HG03571 (cell line): Measurements from ENCODE around the gene MRGPRG.
"Not testable (repeated sequence)": the region's sequence is repeated elsewhere in the genome, so short reads cannot be mapped to it uniquely, and the experiment has no call there.

Experiments used
- ATAC-seq: cut with Tn5 transposase; IDR thresholded peaks from one replicate; pipeline ENCODE4 v1.9.1; 2021; ENCODE audit not compliant: unreplicated experiment

MRGPRG gene, protein sequence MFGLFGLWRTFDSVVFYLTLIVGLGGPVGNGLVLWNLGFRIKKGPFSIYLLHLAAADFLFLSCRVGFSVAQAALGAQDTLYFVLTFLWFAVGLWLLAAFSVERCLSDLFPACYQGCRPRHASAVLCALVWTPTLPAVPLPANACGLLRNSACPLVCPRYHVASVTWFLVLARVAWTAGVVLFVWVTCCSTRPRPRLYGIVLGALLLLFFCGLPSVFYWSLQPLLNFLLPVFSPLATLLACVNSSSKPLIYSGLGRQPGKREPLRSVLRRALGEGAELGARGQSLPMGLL

DNA sequence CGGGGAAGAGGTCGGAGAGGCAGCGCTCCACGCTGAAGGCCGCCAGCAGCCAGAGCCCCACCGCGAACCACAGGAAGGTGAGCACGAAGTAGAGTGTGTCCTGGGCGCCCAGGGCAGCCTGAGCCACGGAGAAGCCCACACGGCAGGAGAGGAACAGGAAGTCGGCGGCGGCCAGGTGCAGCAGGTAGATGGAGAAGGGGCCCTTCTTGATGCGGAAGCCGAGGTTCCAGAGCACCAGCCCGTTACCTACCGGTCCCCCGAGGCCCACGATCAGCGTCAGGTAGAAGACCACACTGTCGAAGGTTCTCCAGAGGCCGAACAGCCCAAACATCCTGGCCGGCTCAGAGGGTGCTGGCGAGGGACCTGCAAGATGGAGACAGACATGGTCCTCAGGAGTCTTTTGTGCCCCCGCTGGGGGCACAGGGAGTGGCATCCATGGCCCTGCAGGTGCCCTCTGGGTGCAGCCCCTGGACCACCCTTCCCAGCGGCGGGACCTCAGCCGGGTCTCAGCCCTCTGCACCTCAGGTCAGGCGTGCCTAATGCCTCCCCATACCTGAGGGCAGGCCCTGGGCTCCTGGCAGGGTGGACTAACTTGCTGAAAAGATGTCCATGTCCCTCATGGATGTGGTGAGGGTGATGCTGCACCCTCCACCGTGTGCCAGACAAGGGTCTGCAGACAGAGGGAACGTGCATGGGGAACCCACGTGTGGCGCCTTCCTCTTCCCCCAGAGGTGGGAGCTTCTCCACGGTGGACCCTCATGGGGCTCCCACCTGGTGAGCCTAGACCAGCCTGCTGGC lies at the start of gene MRGPRG:
Gene MRGPRG (minus strand): TSS at position 331 of the 798 bp plus-strand sequence. CDS start 0 bp downstream, at position 331.
- ATAC-seq, result no peak

DNA sequence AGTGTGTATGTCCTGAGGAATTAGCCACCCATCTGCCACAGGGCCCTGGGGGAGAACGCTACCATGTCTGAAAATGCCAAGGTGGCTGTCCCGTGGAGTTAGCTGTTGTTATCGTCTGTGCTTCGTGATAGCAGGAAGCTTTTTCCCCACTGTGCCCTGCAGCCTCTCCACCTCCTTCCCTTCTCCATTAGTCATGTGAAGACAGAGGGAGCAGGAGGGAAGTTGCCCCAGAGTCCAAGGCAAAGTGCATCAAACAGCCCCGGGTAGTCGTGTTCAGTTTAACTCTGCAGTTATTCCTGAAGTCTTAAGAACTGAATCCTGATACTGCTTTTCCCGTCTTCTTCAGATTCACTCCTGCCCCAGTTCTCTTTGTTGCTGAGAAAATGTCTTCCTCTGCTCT lies 43.9 kb upstream of the MRGPRG start:
- ATAC-seq, result not testable (repeated sequence)

DNA sequence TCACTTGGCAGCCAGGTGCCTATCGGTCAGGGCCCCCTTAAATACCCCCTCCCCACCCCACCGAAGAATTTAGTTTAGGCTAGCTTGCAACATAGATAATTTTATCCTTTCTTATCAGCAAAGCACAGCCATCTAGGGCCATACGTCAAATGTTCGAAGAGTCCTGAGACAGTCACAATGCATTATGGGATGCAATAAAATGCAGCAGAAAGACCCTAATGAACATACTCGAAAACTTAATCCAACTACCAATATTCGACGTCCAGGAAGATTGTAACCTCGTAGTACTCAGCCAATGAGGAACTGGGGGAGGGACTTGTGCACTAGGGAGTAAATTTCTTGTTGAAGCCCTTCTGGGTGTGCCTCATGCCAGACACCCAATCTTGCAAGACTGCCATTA lies 43.2 kb upstream of the MRGPRG start:
- ATAC-seq, result not testable (repeated sequence)

DNA sequence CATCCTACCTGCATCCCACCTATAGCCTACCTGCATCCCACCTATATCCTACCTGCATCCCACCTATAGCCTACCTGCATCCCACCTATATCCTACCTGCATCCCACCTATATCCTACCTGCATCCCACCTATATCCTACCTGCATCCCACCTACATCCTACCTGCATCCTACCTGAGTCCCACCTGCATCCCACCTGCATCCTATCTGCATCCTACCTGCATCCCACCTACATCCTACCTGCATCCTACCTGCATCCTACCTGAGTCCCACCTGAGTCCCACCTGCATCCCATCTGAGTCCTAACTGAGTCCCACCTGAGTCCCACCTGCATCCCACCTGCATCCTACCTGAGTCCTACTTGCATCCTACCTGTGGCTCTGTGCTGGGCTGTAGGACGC lies 38.9 kb upstream of the MRGPRG start:
- ATAC-seq, result not testable (repeated sequence)

DNA sequence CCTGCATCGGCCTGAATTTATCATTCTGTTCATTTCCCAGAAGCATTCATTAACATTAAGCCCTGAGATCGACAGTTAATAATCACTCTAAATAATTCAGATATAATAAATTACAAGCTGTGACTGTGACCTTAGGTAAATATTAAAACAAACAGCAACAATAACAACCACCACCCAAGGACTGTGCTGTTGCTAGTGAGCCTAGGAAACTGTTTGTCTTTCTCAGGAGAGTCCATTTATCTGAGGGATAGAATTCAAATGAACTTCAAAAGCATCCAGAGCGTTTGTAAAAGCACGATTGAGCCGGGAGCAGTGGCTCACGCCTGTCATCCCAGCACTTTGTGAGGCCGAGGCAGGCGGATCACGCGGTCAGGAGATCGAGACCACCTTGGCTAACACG lies 36.6 kb upstream of the MRGPRG start:
- not testable (repeated sequence) for ATAC-seq

DNA sequence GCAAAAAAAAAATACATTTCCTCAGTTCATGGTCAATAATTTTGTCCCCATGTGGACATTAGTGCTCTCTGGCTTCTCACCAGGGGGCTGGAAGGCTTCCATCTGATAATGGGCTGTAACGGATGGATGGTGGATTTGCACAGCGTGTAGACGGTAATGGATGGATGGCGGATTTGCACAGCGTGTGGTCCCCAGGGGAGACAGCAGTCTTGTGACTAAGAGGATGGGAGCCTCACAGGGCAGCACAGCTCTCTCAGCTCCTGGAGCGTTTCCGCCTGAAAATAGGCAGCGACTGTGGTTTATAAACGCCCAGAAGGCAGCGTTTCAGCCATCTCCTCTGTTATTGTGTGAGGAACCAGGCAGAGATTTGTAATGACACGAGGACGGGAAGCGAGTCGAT lies 36.2 kb upstream of the MRGPRG start:
- not testable (repeated sequence) for ATAC-seq

DNA sequence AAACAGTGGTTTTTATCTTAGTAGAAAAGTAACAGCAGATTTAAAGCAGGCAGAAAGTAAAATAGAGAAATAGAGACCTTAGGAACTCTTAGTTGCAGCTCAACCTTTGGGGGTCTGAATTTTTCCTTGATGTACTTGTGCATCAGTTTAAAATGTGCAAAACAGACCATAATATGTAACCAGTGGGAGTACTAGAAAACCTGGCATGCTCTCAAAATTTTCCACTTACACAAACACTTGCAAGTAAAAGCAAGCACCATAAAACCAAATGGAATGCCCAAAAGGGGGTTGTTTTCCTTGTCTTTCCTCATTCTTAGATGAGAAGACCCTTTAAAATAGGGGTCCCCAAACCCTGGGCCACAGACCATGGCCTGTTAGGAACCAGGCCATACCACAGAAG lies 26.5 kb upstream of the MRGPRG start:
- no peak for ATAC-seq

DNA sequence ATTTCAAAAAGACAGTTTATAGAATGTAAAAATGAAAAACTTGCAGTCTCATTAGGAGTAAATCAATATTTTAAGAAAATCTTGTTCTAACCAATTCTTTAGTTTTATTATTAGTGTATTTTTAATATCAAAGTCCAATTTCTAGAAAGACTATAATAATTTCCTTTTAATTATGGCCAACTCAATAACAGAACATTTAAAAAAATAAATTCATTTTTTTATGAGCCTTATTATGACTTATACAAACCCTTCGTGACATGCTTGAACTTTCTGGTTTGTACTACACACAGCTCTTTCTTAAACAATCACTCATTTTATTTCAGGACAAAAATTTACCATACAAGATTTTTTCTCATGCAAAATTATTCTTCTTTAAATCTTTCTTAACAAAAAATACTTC lies 25.3 kb upstream of the MRGPRG start:
- ATAC-seq, result no peak

DNA sequence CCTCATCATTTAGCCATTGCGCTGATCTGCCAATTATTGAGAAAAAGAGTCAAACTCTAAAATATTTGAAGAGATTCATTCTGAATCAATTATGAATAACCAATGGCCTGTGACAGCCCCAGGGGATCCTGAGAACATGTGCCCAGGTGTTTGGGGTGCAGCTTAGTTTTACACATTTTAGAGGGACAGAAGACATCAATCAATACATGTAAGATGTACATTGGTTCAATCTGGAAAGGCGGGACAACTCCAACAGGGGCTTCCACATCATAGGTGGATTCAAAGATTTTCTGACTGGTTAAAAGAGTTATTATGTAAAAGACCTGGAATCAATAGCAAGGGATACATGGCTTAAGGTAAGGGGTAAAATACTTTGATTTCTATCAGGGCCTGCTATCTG lies 18.5 kb upstream of the MRGPRG start:
- no peak for ATAC-seq

DNA sequence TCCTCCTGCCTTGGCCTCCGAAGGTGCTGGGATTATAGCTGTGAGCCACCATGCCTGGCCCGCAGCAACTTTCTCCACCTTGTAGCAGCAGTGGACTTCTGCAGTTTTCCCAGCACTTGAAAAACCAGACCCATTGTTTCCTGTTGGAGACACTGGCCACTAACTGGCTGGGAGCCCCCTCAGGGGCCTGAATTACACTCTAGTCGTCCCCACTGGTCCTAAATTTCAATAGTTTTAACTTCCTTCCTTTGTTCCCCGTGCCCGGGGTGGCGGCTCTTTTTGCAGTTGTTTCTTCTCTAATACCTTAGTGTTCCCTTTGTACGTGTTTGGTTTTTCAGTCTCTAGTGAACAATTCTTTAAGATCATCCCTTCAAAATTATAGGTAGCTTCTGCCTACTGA lies 16.2 kb upstream of the MRGPRG start:
- ATAC-seq, result no peak

DNA sequence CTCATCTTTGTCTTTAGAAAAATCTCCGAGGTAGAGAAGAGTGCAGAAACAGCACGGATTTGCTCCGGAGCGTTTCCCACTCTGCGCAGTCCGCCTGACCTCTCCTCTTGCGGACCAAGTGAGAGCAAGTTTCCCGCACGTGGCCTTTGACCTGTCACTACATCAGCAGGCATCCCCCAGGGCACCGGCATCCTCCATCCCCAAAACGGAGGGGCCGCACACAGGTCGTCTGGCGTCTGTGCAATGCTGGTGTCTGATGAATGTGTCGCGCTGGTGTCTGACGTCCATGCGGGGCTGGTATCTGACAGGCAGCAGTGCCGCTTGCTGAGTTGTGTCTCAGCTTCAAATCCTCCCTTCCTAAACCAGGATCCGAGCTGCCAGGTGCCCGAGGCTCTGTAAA lies 14.3 kb upstream of the MRGPRG start:
- no peak for ATAC-seq

DNA sequence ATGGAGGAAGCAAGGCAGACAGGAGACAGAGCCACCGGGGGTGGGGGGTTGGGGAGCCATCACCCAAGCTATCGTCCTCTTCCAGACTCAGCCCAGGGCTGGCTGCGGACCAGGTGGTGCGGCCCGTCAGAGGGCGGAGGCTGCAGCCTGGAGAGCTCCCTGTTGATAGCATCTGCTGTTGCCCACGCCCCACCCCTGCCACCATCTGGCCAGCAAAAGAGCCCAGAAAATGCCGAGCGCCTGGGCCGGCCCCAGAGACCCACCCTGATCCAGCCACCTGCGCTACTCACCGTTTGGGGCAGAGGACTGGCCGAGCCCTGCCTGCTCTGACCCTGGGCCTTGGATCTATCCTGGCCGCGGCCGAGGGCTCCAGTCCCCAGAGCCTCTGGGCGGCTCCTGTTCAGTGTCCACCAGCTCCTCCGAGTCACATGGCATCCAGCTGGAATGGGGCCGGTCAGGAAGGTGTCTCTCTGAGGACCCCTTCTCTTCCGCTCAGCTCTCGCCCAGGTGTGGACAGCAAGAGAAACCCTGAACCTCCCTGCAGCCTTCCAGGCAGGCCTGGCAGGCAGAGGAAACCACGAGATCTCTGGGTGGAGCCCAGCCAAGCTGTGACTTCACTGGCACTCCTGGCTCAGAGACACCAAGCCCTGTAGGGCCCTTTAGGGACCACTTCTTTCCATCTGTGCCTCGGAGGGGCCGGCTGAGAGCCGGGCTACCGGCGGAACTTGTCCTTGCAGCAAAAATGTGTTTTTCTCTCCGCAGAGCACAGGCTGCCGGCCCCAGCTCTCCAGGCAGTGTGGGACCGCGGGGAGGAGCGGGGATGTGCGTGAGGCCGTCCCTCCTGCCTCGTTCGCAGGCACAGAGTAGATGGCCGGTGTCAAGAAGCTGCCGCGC lies 13.5 kb upstream of the MRGPRG start, which contains the start of gene MRGPRE:
Gene MRGPRE (minus strand): TSS at position 567 of the 894 bp plus-strand sequence. CDS start 3,618 bp downstream, outside the sequence.
- ATAC-seq, result no peak

DNA sequence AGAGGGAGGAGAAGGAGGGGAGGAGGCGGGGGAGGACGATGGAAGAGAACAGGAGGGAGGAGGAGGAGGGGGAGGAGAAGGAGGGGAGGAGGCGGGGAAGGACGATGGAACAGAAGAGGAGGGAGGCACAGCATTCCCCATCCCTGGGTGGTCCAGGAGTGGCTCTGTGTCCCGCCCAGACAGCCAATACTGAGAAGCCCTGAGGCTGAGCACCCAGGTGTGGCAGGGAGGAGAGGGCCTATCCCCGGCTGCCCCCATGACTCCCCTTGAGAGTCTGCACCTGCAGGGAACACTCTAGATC lies 12.9 kb upstream of the MRGPRG start:
- ATAC-seq, result no peak

DNA sequence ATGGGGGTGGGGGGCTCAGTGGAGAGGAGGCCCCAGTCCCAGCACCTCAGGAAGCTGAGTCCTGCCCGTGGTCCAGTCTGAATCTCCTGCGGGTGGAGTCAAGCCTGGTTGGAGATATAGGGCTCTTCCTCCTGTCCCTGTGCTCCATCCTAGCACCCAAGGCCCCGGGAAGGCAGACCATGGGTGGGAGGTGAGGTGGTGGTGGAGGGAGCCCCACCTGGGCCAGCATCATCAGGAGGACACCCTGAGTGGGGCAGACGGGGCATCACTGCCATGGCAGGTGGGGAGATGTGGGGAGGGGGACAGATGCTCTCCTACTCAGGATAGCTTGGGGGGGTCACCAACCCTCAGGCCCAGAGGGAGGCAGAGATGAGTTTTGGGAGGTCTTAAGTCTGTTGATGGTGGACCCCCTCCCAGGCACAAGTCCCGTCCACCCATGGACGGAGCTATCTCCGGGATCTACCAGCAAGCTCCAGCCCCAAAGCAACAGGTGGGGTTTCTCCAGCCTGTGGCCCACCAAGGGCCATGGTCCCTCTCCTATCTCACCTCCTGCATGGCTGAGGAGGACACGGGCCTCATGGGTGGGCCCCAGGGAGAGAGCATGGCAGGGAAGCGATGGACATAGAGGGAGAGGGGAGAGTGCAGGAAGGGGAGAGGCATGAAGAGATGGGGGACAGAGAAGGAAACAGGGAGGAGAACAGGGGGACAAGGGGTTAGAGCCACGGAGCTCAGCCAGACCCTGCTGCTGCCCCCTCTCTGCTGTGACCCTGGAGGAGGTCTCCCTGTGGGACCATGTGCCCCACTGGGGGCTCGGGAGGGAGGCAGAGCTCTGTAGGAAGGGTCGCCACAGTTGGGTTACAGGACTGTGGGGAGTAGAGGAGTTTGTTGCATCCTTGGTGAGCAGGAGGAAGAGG lies 12.3 kb upstream of the MRGPRG start:
- no peak for ATAC-seq

DNA sequence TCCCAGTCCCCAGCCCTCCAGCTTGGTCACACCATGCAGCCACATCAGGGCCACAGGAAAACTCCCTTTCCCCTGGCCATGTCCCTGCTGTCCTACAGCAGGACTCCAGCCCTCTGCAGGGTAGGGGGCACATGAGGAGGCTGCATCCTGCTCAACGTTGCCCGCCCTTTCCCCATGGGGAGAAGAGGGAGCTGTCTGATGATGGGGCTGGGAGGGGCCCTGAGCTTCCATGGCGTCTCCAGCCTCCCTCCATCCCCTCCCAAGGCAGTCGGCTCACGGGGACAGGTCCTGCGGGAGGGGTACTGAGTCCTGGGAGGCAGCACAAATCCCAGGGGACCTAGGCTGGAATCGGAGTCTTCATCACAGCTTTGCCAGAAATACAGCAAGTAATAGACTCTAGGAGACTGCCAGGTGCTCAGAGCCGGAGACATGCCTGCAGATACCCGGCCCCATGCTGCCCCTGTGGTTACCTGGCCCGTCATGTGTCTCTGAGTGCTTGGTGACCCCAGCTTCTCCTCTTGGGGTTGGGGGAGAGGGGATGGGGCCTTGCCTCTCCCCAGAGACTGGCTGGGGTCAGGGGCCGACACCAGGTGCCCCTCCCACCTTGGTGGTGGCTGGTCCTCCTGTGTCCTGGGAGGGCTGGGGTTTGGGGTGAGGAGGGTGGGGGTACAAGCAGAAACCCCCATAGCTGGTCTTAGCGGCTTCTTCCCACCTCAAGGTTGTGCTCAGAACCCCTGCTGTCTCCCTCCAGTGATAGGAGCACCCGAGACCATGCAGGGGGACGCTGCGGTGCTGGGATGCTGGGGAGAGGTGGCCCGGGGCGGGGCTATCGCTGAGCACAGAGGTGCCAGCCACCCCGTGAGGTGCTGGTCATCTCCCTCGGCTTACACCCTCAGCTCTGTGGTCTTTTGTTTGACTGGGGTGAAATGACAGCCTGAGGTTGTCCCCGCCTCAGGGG lies 11.3 kb upstream of the MRGPRG start:
- ATAC-seq, result no peak

DNA sequence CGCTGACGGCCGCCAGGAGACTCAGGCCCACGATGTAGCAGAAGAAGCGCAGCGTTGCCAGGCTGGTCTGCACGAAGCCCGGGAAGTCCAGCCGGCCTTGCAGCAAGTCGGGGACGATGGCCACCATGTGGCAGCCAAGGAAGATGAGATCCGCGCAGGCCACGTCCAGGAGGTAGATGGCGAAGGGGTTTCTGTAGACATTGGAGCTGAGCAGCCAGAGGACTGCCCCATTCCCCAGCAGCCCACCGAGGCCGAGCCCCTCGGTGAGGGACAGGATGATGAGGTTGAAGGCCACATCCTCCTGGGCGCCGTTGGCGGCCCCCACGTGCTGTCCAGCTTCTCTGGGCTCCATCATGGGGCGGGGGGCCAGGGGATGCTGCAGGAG lies 9.8 kb upstream of the MRGPRG start:
- ATAC-seq, result no peak

DNA sequence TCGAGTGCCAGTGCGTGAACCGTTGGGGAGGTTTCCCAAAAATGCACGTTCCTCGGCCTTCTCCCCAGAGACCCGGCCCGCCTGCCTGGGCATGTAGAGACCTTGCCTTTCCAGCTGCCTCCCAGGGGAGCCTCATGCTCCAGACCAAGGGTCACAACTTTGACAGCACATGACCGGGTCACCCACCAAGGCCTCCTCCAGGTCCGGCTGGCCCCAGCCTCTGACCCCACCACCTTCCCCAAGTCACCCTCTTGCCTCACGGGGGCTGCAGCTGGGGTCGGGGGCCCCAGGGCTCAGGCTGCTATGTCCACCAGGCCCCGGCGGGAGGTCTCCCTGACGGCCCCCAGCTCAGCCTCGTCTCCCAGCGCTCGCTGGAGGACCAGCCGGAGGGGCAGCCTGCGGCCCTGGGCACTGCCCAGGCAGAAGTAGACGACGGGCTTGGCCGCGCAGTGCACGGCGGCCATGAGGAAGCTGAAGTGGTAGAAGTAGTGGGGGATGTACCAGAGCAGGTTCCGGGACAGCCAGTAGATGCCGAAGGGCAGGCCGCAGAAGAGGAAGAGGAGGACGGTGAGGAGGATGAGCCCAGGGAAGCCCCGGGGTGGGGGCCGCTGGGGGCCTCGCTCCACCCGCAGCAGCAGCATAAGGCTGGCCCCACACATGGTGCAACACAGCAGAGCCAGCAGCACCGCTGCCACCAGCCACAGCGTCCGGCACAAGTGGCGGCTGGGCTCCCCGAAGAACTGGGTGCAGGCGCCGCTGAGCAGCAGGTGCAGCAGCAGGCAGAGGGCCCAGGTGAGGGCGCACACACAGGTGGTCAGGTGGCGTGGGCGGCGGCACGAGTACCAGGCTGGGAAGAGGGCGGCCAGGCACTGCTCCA lies 9.2 kb upstream of the MRGPRG start:
- no peak for ATAC-seq

DNA sequence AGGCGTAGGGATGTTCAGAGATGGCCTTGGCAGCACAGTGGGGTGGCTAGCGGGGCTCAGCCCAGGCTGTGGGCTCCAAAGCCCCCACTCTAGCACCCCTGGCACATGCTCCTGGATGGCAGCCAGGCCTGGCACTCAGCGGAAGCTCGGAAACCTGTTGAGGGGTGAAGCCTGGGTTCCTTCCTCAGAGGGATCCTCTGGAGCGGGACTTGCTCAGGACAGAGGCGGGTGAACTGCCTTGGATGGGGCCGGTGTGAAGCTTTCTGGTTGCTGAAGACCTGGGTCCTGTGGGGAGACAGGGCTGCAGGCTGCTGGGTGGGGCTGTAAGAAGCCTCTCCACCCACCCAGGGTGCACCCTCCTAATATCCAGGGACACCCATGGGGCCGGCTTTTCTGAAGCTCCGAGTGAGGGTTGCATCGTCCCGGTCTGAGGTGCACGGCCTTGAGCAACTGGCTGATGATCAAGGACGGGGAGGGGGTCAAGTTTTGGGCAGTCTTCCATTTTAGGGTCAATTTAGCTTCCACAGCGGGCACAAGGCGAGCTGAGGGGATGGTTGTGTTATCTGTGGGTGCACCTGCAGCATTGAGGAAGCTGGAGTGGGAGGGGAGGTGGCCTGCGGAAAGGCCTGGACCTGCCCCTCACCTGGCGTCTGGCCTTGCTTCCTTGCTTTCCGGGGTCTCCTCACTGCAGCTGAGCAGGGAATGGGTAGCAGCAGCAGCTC lies 8.4 kb upstream of the MRGPRG start:
- ATAC-seq, result no peak
